ENCODE results near the gene ZNF709.
A peak's percentile ranks its signal among the peaks of the same experiment; 100 is the strongest.
"Not testable (repeated sequence)": the region's sequence is repeated elsewhere in the genome, so short reads cannot be mapped to it uniquely, and the experiment has no call there.

The ZNF709 gene

DNA sequence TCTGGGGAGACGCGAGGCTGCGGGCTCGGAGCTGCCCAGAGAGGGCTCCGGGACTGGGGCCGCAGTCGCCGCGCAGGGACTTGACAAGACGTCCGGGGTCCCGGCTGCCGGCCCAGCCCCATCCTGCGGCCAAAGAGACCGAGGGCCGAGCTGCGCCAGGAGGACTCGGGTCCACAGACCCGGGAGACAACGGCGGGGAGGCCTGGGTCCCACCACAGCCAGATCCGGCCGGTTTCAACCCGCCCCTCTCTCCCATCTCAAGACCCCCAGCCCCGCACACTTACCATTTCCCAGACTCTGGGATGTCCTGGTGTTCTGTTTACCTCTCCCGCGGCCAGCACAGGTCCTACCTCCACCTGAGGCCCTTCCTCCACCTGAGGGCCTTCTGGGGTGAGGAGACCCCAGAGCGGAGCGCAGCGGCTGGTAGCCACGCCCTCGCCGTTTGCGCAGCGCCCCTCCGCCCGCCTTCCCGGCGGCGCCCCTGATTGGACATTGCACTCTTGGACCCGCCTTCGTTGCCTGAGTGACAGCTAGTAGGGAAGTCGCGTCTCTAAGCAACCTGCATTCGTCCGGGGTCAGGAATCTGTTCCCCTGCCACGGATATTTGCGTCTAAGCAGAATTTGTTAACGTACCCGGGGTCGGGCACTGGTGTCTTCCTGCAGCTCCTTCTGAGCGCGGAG, at the start of gene ZNF709:
TSS of gene ZNF709 (minus strand) at position 446 of the 681 bp plus-strand sequence. CDS start at position 287, 159 bp downstream.
- DNase-seq, result peak; percentile 91 to 92

DNA sequence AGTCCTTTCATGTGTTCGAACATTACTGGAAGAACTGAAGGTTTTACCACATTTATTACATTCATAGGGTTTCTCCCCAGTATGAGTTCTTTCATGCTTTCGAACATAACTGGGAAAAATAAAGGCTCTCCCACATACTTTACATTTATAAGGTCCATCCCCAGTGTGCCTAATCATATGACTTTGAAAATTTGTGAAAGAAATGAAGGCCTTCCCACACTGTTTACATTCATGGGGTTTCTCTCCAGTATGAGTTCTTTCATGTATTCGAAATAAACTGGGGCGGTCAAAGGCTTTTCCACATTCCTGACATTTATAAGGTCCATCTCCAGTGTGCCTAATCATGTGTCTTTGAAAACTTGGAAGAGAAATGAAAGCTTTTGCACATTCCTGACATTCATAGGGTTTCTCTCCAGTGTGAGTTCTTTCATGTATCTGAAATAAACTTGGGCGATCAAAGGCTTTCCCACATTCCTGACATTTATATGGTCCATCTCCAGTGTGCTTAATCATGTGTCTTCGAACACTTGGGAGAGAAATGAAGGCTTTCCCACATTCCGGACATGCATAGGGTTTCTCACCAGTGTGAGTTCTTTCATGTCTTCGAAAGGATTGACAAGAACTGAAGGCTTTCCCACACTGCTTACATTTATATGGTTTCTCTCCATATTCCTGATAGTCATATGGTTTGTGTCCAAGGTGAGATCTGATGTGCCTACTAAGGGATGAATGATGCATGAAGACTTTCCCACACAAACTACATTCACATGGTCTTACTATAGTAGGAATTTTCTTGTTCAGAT, 42.6 kb upstream of the ZNF709 start:
- peak in 1 of 2 donors; percentile 1 for DNase-seq

DNA sequence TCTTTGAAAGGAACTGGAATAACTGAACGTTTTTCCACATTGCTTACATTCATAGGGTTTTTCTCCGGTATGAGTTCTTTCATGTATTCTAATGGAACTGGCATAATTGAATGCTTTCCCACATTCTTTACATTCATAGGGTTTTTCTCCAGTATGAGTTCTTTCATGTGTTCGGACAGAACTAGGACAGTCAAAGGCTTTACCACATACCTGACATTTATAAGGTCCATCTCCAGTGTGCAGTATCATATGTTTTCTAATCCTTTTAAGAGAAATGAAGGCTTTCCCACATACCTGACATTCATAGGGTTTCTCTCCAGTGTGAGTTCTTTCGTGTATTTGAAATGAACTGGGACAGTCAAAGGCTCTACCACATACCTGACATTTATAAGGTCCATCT, 41.9 kb upstream of the ZNF709 start:
- DNase-seq, result no peak

DNA sequence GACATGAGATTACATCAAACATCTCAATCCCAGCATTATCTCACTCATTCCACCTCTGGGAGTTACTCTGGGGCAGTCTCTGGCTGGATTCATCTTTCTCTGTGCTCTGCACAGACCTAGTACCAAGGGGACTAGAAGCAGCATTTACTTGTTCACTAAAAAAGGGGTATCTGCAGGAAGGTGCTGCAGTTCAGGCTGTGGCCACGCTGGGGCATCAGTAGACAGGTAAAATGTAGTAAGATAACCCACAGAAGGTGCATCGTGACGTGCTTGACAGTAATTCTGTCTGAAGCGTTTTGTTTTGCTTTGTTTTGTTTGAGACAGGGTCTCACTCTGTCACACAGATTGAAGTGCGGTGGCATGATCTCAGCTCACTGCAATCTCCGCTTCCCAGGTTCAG, 37.4 kb upstream of the ZNF709 start:
- DNase-seq, result no peak

DNA sequence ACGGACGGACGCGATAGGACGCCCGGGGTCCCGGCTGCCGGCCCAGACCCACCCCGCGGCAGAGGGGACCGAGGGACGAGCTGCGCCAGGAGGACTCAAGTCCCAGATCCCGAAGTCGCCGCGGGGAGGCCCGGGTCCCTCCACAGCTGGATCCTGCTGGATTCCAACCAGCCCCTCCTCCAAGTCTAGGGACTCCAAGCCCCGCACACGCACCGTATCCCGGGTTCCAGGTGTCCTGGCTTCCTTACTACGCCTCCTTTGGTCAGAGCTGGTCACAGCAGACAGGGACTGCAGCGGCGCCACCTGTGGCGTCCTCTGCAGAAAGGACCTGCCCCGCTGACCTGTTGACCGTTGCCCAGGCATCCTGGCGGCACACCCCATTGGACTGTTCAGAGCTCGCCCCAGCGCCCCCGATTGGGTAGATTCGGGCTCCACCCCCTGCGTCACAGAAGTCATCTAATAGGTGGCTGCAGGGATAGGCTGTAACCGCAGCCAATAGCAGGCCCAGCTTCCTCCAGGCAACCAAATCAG, 29.0 kb upstream of the ZNF709 start:
- DNase-seq, result no peak

DNA sequence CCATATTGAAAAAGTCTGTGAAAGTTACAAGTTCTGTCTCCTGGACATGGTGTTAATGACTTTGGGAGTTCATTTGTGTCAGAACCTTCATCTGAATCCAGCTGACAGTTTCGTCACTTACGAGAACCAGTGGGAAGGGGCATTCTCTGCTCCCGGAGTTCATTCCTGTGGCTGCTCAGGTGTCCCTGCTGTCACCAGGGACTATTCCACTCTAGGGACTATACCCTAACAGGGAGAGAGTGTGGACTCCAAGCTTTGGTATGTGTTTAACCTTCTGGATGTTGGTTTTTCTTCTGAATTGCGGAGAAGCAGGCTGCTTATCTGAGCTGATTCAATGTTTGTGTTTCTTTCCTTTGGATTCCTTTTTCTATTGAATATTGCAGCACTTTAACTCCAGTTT, 12.4 kb upstream of the ZNF709 start:
- DNase-seq, result no peak

DNA sequence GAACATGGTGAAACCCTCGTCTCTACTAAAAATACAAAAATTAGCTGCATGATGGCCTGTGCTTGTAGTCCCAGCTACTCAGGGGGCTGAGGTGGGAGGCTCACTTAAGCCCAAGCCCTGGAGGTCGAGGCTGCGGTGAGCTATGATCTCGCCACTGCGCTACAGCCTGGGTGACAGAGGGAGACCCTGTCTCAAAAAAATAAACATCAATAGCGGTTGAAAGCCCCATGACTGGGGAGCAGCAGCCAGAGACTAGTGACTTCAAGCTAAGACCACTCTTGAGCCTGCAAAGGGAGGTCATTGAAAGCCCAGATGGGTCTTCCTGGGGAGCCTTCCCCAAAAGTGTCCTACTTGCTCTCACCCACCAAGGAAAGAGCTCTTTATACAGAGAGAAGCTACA, 11.9 kb upstream of the ZNF709 start:
- no peak for DNase-seq

DNA sequence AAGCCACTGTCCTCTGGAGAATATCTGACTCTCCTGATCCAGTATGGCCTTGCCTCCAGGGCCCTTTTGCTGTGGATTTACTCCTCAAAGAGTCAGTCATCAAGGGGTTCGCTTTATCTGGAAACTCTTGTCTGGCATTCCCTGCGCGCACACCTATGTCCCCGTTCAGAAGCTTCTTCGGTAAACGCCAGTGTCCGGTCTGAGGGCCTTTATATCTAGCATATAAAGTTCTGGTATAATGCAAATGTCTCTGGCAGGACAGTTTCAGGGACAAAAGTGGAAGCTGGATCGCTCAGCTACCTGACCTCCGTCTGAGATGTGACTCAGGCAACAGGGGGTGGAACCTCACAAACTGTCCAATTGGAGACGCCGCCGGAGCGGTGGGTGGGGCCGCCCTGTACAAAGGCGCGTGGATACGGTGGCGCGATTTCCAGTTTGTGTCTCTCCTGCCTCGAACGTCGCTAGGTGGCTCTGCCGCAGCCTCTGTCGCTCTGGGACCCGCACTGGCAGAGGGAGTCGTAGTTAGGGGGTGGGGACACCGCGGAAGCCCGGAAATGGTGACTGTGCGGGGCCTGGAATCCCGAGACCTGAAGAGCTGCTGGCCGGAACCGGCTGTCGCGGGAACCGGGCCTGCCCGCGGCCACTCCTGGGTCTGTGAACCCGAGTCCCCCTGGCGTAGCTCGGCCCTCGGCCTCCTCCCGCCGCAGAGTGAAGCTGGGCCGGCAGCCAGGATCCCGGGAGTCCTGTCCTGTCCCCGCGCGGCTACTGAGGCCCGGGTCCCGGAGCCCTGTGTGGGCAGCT, 10.6 kb upstream of the ZNF709 start:
- peak; percentile 93 to 94 for DNase-seq

DNA sequence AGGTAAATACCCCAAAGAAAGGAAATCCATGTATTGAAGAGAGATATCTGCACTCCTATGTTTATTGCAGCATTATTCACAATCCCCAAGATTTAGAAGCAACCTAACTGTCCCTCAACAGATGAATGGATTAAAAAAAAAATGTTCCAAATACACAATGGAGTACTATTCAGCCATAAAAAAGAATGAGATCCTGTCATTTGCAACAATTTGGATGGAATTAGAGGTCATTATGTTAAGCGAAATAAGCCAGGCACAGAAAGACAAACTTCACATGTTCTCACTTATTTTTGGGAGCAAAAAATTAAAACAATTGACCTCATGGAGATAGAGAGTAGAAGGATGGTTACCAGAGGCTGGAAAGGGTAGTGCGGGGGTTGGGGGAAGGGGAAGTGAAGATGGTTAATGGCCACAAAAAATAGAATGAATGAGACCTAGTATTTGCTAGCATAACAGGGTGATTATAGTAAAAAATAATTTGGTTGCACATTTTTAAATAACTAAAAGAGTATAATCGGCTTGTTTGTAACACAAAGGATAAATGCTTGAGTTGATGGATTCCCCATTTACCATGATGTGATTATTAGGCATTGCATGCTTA, 9.7 kb upstream of the ZNF709 start:
- no peak for DNase-seq

DNA sequence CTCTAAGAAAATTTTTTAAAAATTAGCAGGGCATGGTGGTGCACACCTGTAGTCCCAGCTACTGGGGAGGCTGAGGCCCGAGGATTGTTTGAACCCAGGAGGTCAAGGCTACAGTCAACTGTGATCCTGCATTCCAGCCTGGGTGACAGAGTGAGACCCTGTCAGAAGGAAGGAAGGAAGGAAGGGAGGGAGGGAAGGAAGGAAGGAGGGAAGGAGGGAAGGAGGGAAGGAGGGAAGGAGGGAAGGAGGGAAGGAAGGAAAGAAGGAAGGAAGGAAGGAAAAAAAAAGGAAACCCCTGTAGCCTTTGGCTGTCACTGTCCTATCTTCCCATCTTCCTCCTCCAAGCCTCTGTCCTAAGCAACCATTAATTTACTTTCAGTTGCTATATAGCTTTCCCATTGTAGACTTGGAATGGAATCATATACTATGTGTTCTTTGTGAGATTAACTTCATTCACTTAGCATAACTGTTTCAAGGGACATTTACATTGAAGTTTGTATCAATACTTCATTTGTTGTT, 1.7 kb upstream of the ZNF709 start:
- DNase-seq, result not testable (repeated sequence)

DNA sequence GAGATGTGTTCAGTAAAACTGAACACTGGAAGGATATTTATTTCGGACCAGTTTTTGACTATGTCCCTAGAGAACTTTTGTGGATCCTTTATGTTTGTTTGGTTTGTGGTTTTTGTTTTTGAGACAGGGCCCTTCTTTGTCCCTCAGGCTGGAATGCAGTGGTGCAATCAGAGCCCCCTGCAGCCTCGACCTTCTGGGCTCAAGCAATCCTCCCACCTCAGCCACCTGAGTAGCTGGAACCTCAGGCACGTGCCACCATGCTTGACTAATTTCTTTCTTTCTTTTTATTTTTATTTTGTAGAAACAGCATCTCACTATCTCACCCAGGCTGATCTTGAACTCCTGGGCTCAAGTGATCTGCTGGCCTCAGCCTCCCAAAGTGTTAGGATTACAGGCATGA, 955 bp upstream of the ZNF709 start:
- DNase-seq, result no peak

DNA sequence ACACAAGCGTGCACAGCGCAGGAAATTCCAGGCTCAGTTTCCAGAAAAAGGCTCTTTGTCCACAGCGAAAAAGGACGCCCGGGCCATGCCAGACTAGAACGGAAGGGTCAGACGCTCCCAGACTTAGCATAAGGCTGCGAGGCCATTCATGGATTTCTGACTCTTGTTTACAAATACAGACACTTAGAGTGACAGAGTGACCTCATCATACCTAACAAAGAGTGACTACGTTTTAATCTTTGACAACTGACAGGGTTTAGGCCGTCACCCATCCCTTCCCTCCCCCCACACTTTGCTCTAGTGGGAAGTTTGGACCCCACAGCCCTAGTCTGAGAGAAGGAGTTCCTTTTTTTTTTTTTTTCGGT, 418 bp upstream of the ZNF709 start:
- no peak for DNase-seq

DNA sequence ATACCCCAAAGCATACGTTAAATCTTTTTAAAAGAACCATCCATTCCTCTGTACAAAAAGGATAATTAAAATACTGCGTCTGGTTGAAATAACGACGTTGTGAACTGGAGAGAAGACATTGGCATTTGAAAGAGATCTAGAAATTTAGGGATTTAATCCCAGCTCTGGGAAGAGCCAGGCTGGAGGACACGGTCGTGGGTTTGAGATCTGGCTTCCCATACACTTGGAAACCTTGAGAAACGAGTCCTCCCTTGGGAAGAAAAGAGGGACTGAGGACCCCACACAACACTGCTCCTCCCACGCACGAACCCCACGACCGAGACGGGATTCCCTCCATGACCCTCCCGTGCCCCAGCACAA, 625 bp downstream of the ZNF709 start:
- DNase-seq, result no peak

DNA sequence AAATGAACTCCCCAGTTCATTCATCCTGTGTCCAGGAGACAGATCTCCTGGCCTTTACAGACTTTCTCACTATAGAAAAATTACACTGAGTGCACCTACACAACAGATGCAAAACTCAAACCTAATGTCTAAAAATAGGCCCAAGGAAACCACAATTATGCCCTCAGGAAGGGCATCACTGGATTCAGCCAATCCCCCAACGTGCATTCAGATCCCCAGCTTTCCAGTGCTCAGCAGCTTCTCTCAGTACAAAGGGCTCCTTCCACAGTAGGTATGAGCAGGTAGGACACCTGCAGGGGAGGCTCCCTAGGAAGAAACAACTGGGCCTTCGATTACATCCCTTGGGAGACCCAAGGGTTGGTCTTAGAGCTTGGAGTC, 2.1 kb downstream of the ZNF709 start:
- no peak for DNase-seq

DNA sequence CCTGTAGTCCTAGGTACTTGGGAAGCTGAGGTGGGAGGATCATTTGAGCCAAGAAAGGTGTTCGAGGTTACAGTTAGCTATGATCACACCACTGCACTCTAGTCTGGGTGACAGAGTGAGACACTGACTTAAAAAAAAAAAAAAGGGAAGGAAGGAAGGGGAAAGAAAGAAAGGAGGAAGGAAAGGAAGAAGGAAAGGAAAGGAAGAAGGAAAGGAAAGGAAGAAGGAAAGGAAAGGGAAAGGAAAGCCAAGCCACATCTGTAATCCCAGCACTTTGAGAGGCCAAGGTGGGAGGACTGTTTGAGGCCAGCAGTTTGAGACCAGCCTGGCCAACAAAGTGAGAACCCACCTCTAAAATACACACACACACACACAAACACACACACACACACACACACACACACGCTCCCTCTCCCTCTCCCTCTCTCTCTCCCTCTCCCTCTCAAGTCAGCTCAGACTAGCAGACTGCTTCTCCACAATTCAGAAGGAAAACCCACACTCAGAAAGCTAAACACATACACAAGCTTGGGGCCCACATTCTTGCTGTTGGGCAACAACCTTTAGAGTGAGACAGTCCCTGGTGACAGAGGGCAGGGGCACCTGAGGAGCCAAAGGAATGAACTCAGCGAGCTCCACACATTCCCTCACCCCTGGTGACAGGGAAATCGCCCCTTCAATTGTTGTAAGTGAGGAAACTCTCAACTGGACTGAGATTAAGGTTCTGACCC, 2.7 kb downstream of the ZNF709 start:
- DNase-seq, result no peak

DNA sequence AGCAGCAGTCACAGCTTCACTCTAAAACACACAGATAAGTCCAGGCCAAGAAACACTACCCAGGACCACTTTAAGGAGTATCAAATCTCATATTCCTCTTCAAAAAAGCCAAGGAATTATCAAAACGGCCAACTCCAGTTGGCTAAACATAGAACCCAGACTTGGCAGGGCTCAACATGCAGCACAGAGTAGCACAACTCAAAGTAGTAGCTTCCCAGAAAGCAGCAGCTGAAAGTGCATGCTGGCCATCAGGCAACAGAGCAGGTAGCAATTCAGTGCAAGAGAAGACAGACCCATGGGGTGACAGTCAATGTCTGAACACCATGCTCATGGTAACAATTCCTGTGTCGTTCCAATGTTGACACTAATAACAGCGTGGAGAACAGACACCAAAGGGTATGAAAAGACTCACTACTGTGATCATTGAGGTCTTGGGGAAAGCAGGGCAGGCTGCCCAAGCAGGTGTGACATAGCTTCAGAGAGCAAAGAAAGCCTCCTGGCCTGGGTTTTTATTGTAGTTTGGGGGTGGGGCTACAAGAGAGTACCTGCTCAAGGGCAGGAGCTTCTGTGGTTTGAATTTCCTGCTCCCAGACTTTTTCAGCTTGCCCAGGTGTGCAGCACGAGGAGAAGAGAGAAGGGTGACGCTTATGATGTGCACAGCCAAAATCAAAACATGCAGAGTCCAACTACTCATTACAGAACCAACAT, 6.2 kb downstream of the ZNF709 start:
- DNase-seq, result no peak

DNA sequence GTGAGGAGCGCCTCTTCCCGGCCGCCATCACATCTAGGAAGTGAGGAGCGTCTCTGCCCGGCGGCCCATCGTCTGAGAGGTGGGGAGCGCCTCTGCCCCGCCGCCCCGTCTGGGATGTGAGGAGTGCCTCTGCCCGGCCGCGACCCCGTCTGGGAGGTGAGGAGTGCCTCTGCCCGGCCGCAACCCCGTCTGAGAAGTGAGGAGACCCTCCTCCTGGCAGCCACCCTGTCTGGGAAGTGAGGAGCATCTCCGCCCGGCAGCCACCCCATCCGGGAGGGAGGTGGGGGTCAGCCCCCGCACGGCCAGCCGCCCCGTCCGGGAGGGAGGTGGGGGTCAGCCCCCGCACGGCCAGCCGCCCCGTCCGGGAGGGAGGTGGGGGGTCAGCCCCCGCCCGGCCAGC, 17.0 kb downstream of the ZNF709 start:
- DNase-seq, result not testable (repeated sequence)

DNA sequence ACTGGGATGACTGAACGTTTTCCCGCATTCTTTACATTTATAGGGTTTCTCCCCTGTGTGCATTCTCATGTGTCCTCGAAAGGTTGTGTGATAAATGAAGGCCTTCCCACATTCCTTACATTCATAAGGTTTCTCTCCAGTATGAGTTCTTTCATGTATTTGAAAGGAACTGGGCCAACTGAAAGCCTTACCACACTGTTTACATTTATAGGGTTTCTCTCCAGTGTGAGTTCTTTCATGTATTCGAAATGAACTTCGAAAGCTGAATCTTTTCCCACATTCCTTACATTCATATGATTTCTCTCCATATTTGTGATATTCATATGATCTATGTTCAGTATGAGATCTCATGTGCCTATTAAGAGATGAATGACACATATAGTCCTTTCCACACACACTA, 19.4 kb downstream of the ZNF709 start:
- DNase-seq, result no peak

DNA sequence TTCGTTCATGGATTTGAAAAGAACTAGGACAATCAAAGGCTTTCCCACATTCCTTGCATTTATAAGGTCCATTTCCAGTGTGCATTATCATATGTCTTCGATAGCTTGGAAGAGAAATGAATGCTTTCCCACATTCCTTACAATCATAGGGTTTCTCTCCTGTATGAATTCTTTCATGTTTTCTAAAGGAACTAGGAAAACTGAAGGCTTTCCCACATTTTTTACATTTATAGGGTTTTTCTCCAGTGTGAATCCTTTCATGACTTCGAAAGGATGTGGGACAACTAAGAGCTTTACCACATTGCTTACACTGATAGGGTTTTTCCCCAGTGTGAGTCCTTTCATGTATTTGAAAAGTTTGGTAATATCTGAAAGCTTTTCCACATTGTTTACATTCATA, 19.8 kb downstream of the ZNF709 start:
- DNase-seq, result no peak

DNA sequence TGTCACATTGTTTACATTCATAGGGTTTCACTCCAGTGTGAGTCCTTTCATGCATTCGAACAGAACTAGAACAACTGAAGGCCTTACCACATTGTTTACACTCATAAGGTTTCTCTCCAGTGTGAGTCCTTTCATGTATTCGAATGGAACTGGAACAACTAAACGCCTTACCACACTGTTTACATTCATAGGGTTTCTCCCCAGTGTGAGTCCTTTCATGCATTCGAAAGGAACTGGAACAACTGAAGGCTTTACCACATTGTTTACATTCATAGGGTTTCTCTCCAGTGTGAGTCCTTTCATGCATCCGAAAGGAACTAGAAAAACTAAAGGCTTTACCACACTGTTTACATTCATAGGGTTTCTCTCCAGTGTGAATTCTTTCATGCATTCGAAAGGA, 20.5 kb downstream of the ZNF709 start:
- DNase-seq, result not testable (repeated sequence)

DNA sequence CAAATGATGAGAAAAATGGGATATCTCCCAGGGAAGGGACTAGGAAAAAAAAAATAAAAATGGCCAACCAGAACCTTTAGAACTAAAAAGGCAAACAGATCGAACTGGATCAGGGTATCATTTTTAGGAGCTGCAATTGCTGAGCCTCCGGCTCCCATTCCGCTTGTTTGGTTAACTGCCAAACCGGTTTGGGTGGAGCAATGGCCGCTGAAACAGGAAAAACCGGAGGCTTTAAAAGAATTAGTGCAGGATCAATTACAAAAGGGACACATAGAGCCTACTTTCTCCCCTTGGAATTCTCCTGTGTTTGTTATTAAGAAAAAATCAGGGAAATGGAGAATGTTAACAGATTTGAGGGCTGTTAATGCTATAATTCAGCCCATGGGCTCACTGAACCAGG, 31.1 kb downstream of the ZNF709 start:
- DNase-seq, result no peak

DNA sequence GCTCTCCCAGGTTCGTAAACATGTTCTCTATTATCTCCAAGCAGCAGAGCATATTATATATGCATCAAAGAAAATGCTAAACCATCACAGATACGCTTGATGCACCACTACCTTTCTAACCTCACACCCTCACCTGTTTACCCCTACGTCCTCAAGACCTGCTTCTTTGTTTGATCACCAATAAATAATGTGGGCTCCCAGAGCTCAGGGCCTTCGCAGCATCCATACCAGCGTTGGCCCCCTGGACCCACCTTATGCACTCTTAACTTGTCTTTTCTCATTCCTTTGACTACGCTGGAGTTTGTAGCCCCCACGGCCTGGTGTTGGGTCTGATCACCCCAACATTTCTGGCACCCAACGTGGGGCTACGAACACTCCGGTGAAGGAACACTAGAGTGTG, 33.8 kb downstream of the ZNF709 start:
- DNase-seq, result no peak
